GM23338 (cell line): ENCODE measurements around the gene PRKACA.

Source experiments
- CREB1 ChIP-seq: fragments of 250-450 bp; sonication (Bioruptor Pico); IDR thresholded peaks from 2 replicates; pipeline ENCODE4 v1.5.0; 2020; ENCODE audit warnings: low read depth, mild to moderate bottlenecking, moderate library complexity
- CTCF ChIP-seq, 2 experiments: fragments of 200-600 bp in 1 of 2; sonication (generic) in 1 of 2; conservative IDR thresholded peaks; 2 replicates each; pipeline versions ENCODE4 v1.5.1 to v1.6.1; 2016 to 2017; ENCODE audit warnings: antibody characterized with exemption in 2 of 2, low read depth in 2 of 2, mild to moderate bottlenecking in 2 of 2, moderate library complexity in 1 of 2
- ETS1 ChIP-seq: IDR thresholded peaks from 2 replicates; pipeline ENCODE4 v1.6.1; 2016; ENCODE audit warnings: antibody characterized with exemption
- EZH2 ChIP-seq: fragments of 200-600 bp; sonication (generic); IDR thresholded peaks from one replicate; pipeline ENCODE4 v1.8.0; 2017; ENCODE audit warnings: antibody characterized with exemption, mild to moderate bottlenecking, low read depth; ENCODE audit not compliant: unreplicated experiment
- EZH2phosphoT487 ChIP-seq: fragments of 200-600 bp; sonication (generic); IDR thresholded peaks from one replicate; pipeline ENCODE4 v1.8.1; 2018; ENCODE audit warnings: antibody characterized with exemption; ENCODE audit not compliant: unreplicated experiment
- POLR2AphosphoS5 ChIP-seq: IDR thresholded peaks from 2 replicates; pipeline ENCODE4 v1.6.1; 2016; ENCODE audit warnings: antibody characterized with exemption, low read depth
- REST ChIP-seq: IDR thresholded peaks from one replicate; pipeline ENCODE4 v1.6.1; 2018; ENCODE audit warnings: antibody characterized with exemption; ENCODE audit not compliant: unreplicated experiment
- STAT1 ChIP-seq: IDR thresholded peaks from one replicate; pipeline ENCODE4 v1.6.1; 2016; ENCODE audit warnings: antibody characterized with exemption; ENCODE audit not compliant: unreplicated experiment

- TF ChIP-seq CTCF (conservative IDR thresholded peaks at IDR 0.05; ENCODE audit: low read depth in 2 of 2) (no peak), CREB1 (CRISPR knock-in tag) (no peak), POLR2AphosphoS5 (no peak), EZH2phosphoT487 (no peak), EZH2 (no peak), STAT1 (no peak), REST (no peak), ETS1 (no peak)
These were observed 28.7 kb downstream of the PRKACA start for GRCh38 chr19:14088634-14089411.
